NCI-H446 treated with DMSO at 0.1 percent for 48 hours (cell line): ENCODE results near the gene MICA.
"Not testable (repeated sequence)": the region's sequence is repeated elsewhere in the genome, so short reads cannot be mapped to it uniquely, and the experiment has no call there.

Experiments
- DNase-seq: peaks from one replicate; lab custom pipeline; 2025; lab: John Stamatoyannopoulos, UW

The MICA gene

GRCh38 chr6:31403283-31404060 is at the start of gene MICA:
Gene MICA, plus strand, starts transcription at chr6:31403595. Its CDS starts 38 bp downstream, at chr6:31403633.
- no peak for DNase-seq

GRCh38 chr6:31354158-31354863 is 49.1 kb upstream of the MICA start:
- DNase-seq, result no peak

- DNase-seq, result no peak
These were observed 48.4 kb upstream of the MICA start for GRCh38 chr6:31354864-31355582.

- DNase-seq, result no peak
These were observed 47.8 kb upstream of the MICA start for GRCh38 chr6:31355583-31355948.

- DNase-seq, result no peak
These were observed 47.0 kb upstream of the MICA start for GRCh38 chr6:31356216-31356945.

GRCh38 chr6:31356946-31357466 is 46.4 kb upstream of the MICA start, which contains the start of gene HLA-B:
Gene HLA-B, minus strand, starts transcription at chr6:31357179. Its CDS starts 21 bp downstream, at chr6:31357158.
- no peak for DNase-seq

- DNase-seq, result no peak
These were observed 45.5 kb upstream of the MICA start for GRCh38 chr6:31357886-31358285.

- no peak for DNase-seq
These were observed 45.1 kb upstream of the MICA start for GRCh38 chr6:31358302-31358701.

- DNase-seq, result no peak
These were observed 43.8 kb upstream of the MICA start for GRCh38 chr6:31359581-31359980.

GRCh38 chr6:31362751-31363150 is 40.6 kb upstream of the MICA start:
- no peak for DNase-seq

GRCh38 chr6:31363811-31364210 is 39.6 kb upstream of the MICA start:
- no peak for DNase-seq

GRCh38 chr6:31365864-31366263 is 37.5 kb upstream of the MICA start:
- no peak for DNase-seq

GRCh38 chr6:31366693-31367470 is 36.5 kb upstream of the MICA start:
- DNase-seq, result peak; percentile 10

GRCh38 chr6:31368461-31368860 is 34.9 kb upstream of the MICA start:
- no peak for DNase-seq

- not testable (repeated sequence) for DNase-seq
These were observed 29.3 kb upstream of the MICA start for GRCh38 chr6:31374118-31374517.

- no peak for DNase-seq
These were observed 27.7 kb upstream of the MICA start for GRCh38 chr6:31375699-31376098.

GRCh38 chr6:31377029-31377428 is 26.4 kb upstream of the MICA start:
- DNase-seq, result no peak

- no peak for DNase-seq
These were observed 25.2 kb upstream of the MICA start for GRCh38 chr6:31378062-31378720.

GRCh38 chr6:31378721-31379103 is 24.7 kb upstream of the MICA start:
- DNase-seq, result no peak

GRCh38 chr6:31379850-31380249 is 23.5 kb upstream of the MICA start:
- DNase-seq, result no peak

- DNase-seq, result no peak
These were observed 21.7 kb upstream of the MICA start for GRCh38 chr6:31381666-31382065.
